Osteoblast (primary cell): ENCODE data around the gene EFCAB8. TPM values are rescaled to one million over a fixed set of nuclear protein-coding genes. Genes with fewer than 3 reads are reported as not detected.
"Not testable (repeated sequence)": the region's sequence is repeated elsewhere in the genome, so short reads cannot be mapped to it uniquely, and the experiment has no call there.

Experiments
- DNase-seq: peaks from one replicate; pipeline ENCODE4 v3.0.0; 2011; ENCODE audit warnings: low spot score, mixed read lengths; ENCODE audit not compliant: insufficient read length; ENCODE audit errors: missing footprints
- H2AFZ ChIP-seq: 2 replicates; pipeline ENCODE4 v1.6.0; 2011; ENCODE audit warnings: mild to moderate bottlenecking, low read length
- H3K27ac ChIP-seq: 2 replicates; pipeline ENCODE4 v1.5.1; 2011; ENCODE audit warnings: mild to moderate bottlenecking, low read depth, low read length, moderate library complexity
- H3K27me3 ChIP-seq: 2 replicates; pipeline ENCODE4 v1.6.0; 2012; ENCODE audit warnings: mild to moderate bottlenecking, control low read depth, inconsistent platforms, low read length, moderate library complexity; ENCODE audit not compliant: insufficient read depth
- H3K36me3 ChIP-seq: 2 replicates; pipeline ENCODE4 v1.5.1; 2011; ENCODE audit warnings: mild to moderate bottlenecking, low read length, control low read depth, moderate library complexity; ENCODE audit not compliant: insufficient read depth
- H3K4me1 ChIP-seq: 2 replicates; pipeline ENCODE4 v1.5.1; 2011; ENCODE audit warnings: mild to moderate bottlenecking, low read length, control low read depth, moderate library complexity; ENCODE audit not compliant: insufficient read depth
- H3K4me2 ChIP-seq: 2 replicates; pipeline ENCODE4 v1.6.0; 2011; ENCODE audit warnings: mild to moderate bottlenecking, low read length; ENCODE audit not compliant: insufficient read depth
- H3K4me3 ChIP-seq: fragments of 200-600 bp; sonication (generic); 3 replicates; pipeline ENCODE4 v1.5.1; 2012; ENCODE audit warnings: mild to moderate bottlenecking, low read length, inconsistent platforms; ENCODE audit not compliant: insufficient read depth
- H3K79me2 ChIP-seq: 2 replicates; pipeline ENCODE4 v1.6.0; 2012; ENCODE audit warnings: mild to moderate bottlenecking, low read length, control low read depth, inconsistent platforms; ENCODE audit not compliant: insufficient read depth
- H3K9me3 ChIP-seq: 2 replicates; pipeline ENCODE4 v1.5.1; 2011; ENCODE audit warnings: low read depth, low read length, control low read depth
- H4K20me1 ChIP-seq: 2 replicates; pipeline ENCODE4 v1.6.0; 2012; ENCODE audit warnings: mild to moderate bottlenecking, low read length, control low read depth; ENCODE audit not compliant: insufficient read depth
- CTCF ChIP-seq: IDR thresholded peaks from 2 replicates; pipeline ENCODE4 v1.5.1; 2011; ENCODE audit warnings: mild to moderate bottlenecking, low read depth, low read length, moderate library complexity; ENCODE audit errors: extremely low read depth
- total RNA-seq: library from RNA; depleted of rRNA; stranded (reverse); fragments of >200 nt; gene quantifications from 2 replicates; pipeline ENCODE4 v1.2.3, GENCODE V29; 2012

Gene EFCAB8
- total RNA-seq, 1 donor: 1.4 TPM

- Histone ChIP-seq H3K27ac (no peak overlapping the region), H3K4me1 (no peaks in the 10 kb centered on the region), H4K20me1 (no peaks in the 10 kb centered on the region), H3K79me2 (no peaks in the 10 kb centered on the region), H3K36me3 (no peaks in the 10 kb centered on the region), H2AFZ (no peak overlapping the region), H3K27me3 (peaks cover 26% of the 10 kb centered on the region), H3K4me3 (no peak overlapping the region), H3K9me3 (no peaks in the 10 kb centered on the region), H3K4me2 (no peak overlapping the region)
- no peak for DNase-seq
- TF ChIP-seq CTCF: no peak
Observed at GRCh38 chr20:32946629-32947028, 87.9 kb downstream of the EFCAB8 start.

- not testable (repeated sequence) for H3K79me2 ChIP-seq, H3K4me1 ChIP-seq, H3K4me2 ChIP-seq, H3K36me3 ChIP-seq, DNase-seq, H2AFZ ChIP-seq, H4K20me1 ChIP-seq, H3K9me3 ChIP-seq, H3K4me3 ChIP-seq, H3K27ac ChIP-seq
- H3K27me3 ChIP-seq: peaks cover 26% of the 10 kb centered on the region
Observed at GRCh38 chr20:32950539-32950938, 91.8 kb downstream of the EFCAB8 start.

- Histone ChIP-seq H3K9me3 (no peaks in the 10 kb centered on the region), H3K79me2 (no peaks in the 10 kb centered on the region), H3K4me3 (no peak overlapping the region), H3K4me1 (no peaks in the 10 kb centered on the region), H4K20me1 (no peaks in the 10 kb centered on the region), H3K4me2 (no peak overlapping the region), H2AFZ (no peak overlapping the region), H3K27ac (no peak overlapping the region), H3K27me3 (no peaks in the 10 kb centered on the region), H3K36me3 (no peaks in the 10 kb centered on the region)
- DNase-seq: no peak
- TF ChIP-seq CTCF: no peak
Observed at GRCh38 chr20:32957459-32957858, 98.7 kb downstream of the EFCAB8 start.

GRCh38 chr20:32958574-32958973 lies 99.9 kb downstream of the EFCAB8 start:
- H4K20me1 ChIP-seq: no peaks in the 10 kb centered on the region

More at GRCh38 chr20:32958574-32958973, 99.9 kb downstream of the EFCAB8 start:
- no peak for TF ChIP-seq CTCF
- no peak overlapping the region for H3K4me2 ChIP-seq
- no peaks in the 10 kb centered on the region for H3K4me1 ChIP-seq
- H3K27ac ChIP-seq: no peak overlapping the region
- no peaks in the 10 kb centered on the region for H3K36me3 ChIP-seq
- no peak overlapping the region for H3K4me3 ChIP-seq
- H3K27me3 ChIP-seq: no peaks in the 10 kb centered on the region
- no peaks in the 10 kb centered on the region for H3K9me3 ChIP-seq
- H3K79me2 ChIP-seq: no peaks in the 10 kb centered on the region
- no peak overlapping the region for H2AFZ ChIP-seq
- DNase-seq: no peak
